Adipocyte (in vitro differentiated cells): Measurements from ENCODE around the gene CHRM2.

Experiments used
- DNase-seq: peaks from one replicate; pipeline ENCODE4 v3.0.0-alpha.2; 2015; ENCODE audit warnings: low read depth
- H3K27me3 ChIP-seq: replicated peaks from 2 replicates; pipeline ENCODE4 v1.7.0; 2013; ENCODE audit warnings: mild to moderate bottlenecking, low read length, moderate library complexity; ENCODE audit not compliant: control insufficient read depth, insufficient read depth
- H3K36me3 ChIP-seq: 2 replicates; pipeline ENCODE4 v1.7.0; 2013; ENCODE audit warnings: low read length, mild to moderate bottlenecking, moderate library complexity; ENCODE audit not compliant: control insufficient read depth, insufficient read depth, severe bottlenecking
- H3K4me1 ChIP-seq: 2 replicates; pipeline ENCODE4 v1.7.0; 2013; ENCODE audit warnings: mild to moderate bottlenecking, low read length, moderate library complexity; ENCODE audit not compliant: control insufficient read depth, insufficient read depth
- H3K4me3 ChIP-seq: 2 replicates; pipeline ENCODE4 v1.7.0; 2013; ENCODE audit warnings: mild to moderate bottlenecking, low read length, moderate library complexity
- H3K9ac ChIP-seq: 2 replicates; pipeline ENCODE4 v1.7.0; 2013; ENCODE audit warnings: mild to moderate bottlenecking, low read length, moderate library complexity
- H3K9me3 ChIP-seq: 2 replicates; pipeline ENCODE4 v1.7.0; 2013; ENCODE audit warnings: mild to moderate bottlenecking, low read length, moderate library complexity; ENCODE audit not compliant: control insufficient read depth

CHRM2 gene

GRCh38 chr7:136897676-136898075 is 29.2 kb downstream of the CHRM2 start:
- H3K36me3 ChIP-seq: no peaks in the 10 kb centered on the region
- H3K27me3 ChIP-seq: no peaks in the 10 kb centered on the region
- no peaks in the 10 kb centered on the region for H3K4me1 ChIP-seq
- no peak overlapping the region for H3K4me3 ChIP-seq
- no peak for DNase-seq
- H3K9ac ChIP-seq: no peak overlapping the region
- no peaks in the 10 kb centered on the region for H3K9me3 ChIP-seq

GRCh38 chr7:136900005-136900404 is 31.6 kb downstream of the CHRM2 start:
- H3K9me3 ChIP-seq: no peaks in the 10 kb centered on the region
- no peaks in the 10 kb centered on the region for H3K36me3 ChIP-seq
- no peak for DNase-seq
- H3K27me3 ChIP-seq: no peaks in the 10 kb centered on the region
- H3K4me3 ChIP-seq: no peak overlapping the region
- no peaks in the 10 kb centered on the region for H3K4me1 ChIP-seq
- no peak overlapping the region for H3K9ac ChIP-seq

GRCh38 chr7:136910771-136911170 is 42.3 kb downstream of the CHRM2 start:
- H3K9me3 ChIP-seq: no peaks in the 10 kb centered on the region
- no peaks in the 10 kb centered on the region for H3K36me3 ChIP-seq
- no peak overlapping the region for H3K4me3 ChIP-seq
- no peaks in the 10 kb centered on the region for H3K27me3 ChIP-seq
- H3K9ac ChIP-seq: no peak overlapping the region
- H3K4me1 ChIP-seq: no peaks in the 10 kb centered on the region
- no peak for DNase-seq

GRCh38 chr7:136911344-136911743 is 42.9 kb downstream of the CHRM2 start:
- H3K4me3 ChIP-seq: no peak overlapping the region
- no peak overlapping the region for H3K9ac ChIP-seq
- no peaks in the 10 kb centered on the region for H3K27me3 ChIP-seq
- no peaks in the 10 kb centered on the region for H3K4me1 ChIP-seq
- no peaks in the 10 kb centered on the region for H3K36me3 ChIP-seq
- DNase-seq: peak; percentile 55
- H3K9me3 ChIP-seq: no peaks in the 10 kb centered on the region

GRCh38 chr7:136912339-136912738 is 43.9 kb downstream of the CHRM2 start:
- H3K9ac ChIP-seq: no peak overlapping the region
- H3K36me3 ChIP-seq: no peaks in the 10 kb centered on the region
- no peaks in the 10 kb centered on the region for H3K27me3 ChIP-seq
- H3K4me1 ChIP-seq: no peaks in the 10 kb centered on the region
- DNase-seq: no peak
- H3K9me3 ChIP-seq: no peaks in the 10 kb centered on the region
- no peak overlapping the region for H3K4me3 ChIP-seq

- H3K36me3 ChIP-seq: no peaks in the 10 kb centered on the region
- H3K4me3 ChIP-seq: no peak overlapping the region
- peak; percentile 27 for DNase-seq
- H3K9ac ChIP-seq: no peak overlapping the region
- H3K27me3 ChIP-seq: no peaks in the 10 kb centered on the region
- no peaks in the 10 kb centered on the region for H3K9me3 ChIP-seq
- H3K4me1 ChIP-seq: no peaks in the 10 kb centered on the region
These were observed 45.6 kb downstream of the CHRM2 start for GRCh38 chr7:136914016-136914415.

GRCh38 chr7:136919820-136920219 is 51.4 kb downstream of the CHRM2 start:
- H3K4me3 ChIP-seq: no peak overlapping the region
- H3K9ac ChIP-seq: no peak overlapping the region
- peaks cover 6% of the 10 kb centered on the region for H3K27me3 ChIP-seq
- no peaks in the 10 kb centered on the region for H3K9me3 ChIP-seq
- H3K36me3 ChIP-seq: no peaks in the 10 kb centered on the region
- peak; percentile 59 for DNase-seq
- no peaks in the 10 kb centered on the region for H3K4me1 ChIP-seq

- Histone ChIP-seq H3K36me3 (no peaks in the 10 kb centered on the region), H3K27me3 (peaks cover 6% of the 10 kb centered on the region), H3K9me3 (no peaks in the 10 kb centered on the region), H3K9ac (no peak overlapping the region), H3K4me3 (no peak overlapping the region), H3K4me1 (no peaks in the 10 kb centered on the region)
- peak; percentile 58 for DNase-seq
These were observed 54.7 kb downstream of the CHRM2 start for GRCh38 chr7:136923111-136923667.

- peaks cover 6% of the 10 kb centered on the region for H3K27me3 ChIP-seq
- no peak overlapping the region for H3K4me3 ChIP-seq
- no peaks in the 10 kb centered on the region for H3K9me3 ChIP-seq
- no peaks in the 10 kb centered on the region for H3K4me1 ChIP-seq
- H3K9ac ChIP-seq: no peak overlapping the region
- DNase-seq: no peak
- no peaks in the 10 kb centered on the region for H3K36me3 ChIP-seq
These were observed 56.6 kb downstream of the CHRM2 start for GRCh38 chr7:136925044-136925443.

- DNase-seq: peak; percentile 15
- Histone ChIP-seq H3K4me3 (no peak overlapping the region), H3K4me1 (no peaks in the 10 kb centered on the region), H3K36me3 (no peaks in the 10 kb centered on the region), H3K9me3 (no peaks in the 10 kb centered on the region), H3K9ac (no peak overlapping the region), H3K27me3 (peaks cover 6% of the 10 kb centered on the region)
These were observed 57.1 kb downstream of the CHRM2 start for GRCh38 chr7:136925556-136925955.

GRCh38 chr7:136931169-136931867 is 62.9 kb downstream of the CHRM2 start:
- DNase-seq: no peak
- Histone ChIP-seq H3K36me3 (no peaks in the 10 kb centered on the region), H3K9ac (no peak overlapping the region), H3K9me3 (no peaks in the 10 kb centered on the region), H3K27me3 (no peaks in the 10 kb centered on the region), H3K4me3 (no peak overlapping the region), H3K4me1 (no peaks in the 10 kb centered on the region)

GRCh38 chr7:136937436-136937835 is 69.0 kb downstream of the CHRM2 start:
- no peaks in the 10 kb centered on the region for H3K27me3 ChIP-seq
- H3K4me3 ChIP-seq: no peak overlapping the region
- no peaks in the 10 kb centered on the region for H3K4me1 ChIP-seq
- no peak overlapping the region for H3K9ac ChIP-seq
- DNase-seq: no peak
- H3K36me3 ChIP-seq: no peaks in the 10 kb centered on the region
- no peaks in the 10 kb centered on the region for H3K9me3 ChIP-seq
